ENCODE data around the gene PEDS1. TPM values are rescaled to one million over a fixed set of nuclear protein-coding genes. Genes with fewer than 3 reads are reported as not detected.
"Not testable (repeated sequence)": the region's sequence is repeated elsewhere in the genome, so short reads cannot be mapped to it uniquely, and the experiment has no call there.

Gene PEDS1
- polyA plus RNA-seq, 4 donors: 22.8 to 28.7 (median 26.5) TPM

- no peak for DNase-seq (ENCODE audit: low read depth in 4 of 4, low spot score in 3 of 4)
Measured at GRCh38 chr20:50138120-50138478, 15.4 kb downstream of the PEDS1 start.

GRCh38 chr20:50137702-50138101 is 15.8 kb downstream of the PEDS1 start:
- not testable (repeated sequence) for DNase-seq (ENCODE audit: low read depth in 4 of 4, low spot score in 3 of 4)

- no peak for DNase-seq (ENCODE audit: low read depth in 4 of 4, low spot score in 3 of 4)
Measured at GRCh38 chr20:50136822-50137599, 16.5 kb downstream of the PEDS1 start.

GRCh38 chr20:50135157-50135556 is 18.4 kb downstream of the PEDS1 start:
- not testable (repeated sequence) for DNase-seq (ENCODE audit: low read depth in 4 of 4, low spot score in 3 of 4)

GRCh38 chr20:50133474-50134217 is 19.9 kb downstream of the PEDS1 start:
- DNase-seq (ENCODE audit: low read depth in 4 of 4, low spot score in 3 of 4): no peak

- DNase-seq (ENCODE audit: low read depth in 4 of 4, low spot score in 3 of 4): no peak
Measured at GRCh38 chr20:50133041-50133440, 20.5 kb downstream of the PEDS1 start.

GRCh38 chr20:50130995-50131394 is 22.5 kb downstream of the PEDS1 start:
- DNase-seq (ENCODE audit: low read depth in 4 of 4, low spot score in 3 of 4): no peak

GRCh38 chr20:50130356-50130723 is 23.2 kb downstream of the PEDS1 start:
- no peak for DNase-seq (ENCODE audit: low read depth in 4 of 4, low spot score in 3 of 4)

- DNase-seq (ENCODE audit: low read depth in 4 of 4, low spot score in 3 of 4): no peak
Measured at GRCh38 chr20:50129662-50130355, 23.7 kb downstream of the PEDS1 start.

GRCh38 chr20:50128520-50128905 is 25.0 kb downstream of the PEDS1 start:
- DNase-seq (ENCODE audit: low read depth in 4 of 4, low spot score in 3 of 4): no peak

GRCh38 chr20:50127587-50128519 is 25.7 kb downstream of the PEDS1 start:
- DNase-seq (ENCODE audit: low read depth in 4 of 4, low spot score in 3 of 4): no peak

GRCh38 chr20:50126662-50127061 is 26.9 kb downstream of the PEDS1 start:
- DNase-seq (ENCODE audit: low read depth in 4 of 4, low spot score in 3 of 4): no peak

- no peak for DNase-seq (ENCODE audit: low read depth in 4 of 4, low spot score in 3 of 4)
Measured at GRCh38 chr20:50125279-50125678, 28.2 kb downstream of the PEDS1 start.

GRCh38 chr20:50124496-50124895 is 29.0 kb downstream of the PEDS1 start:
- DNase-seq (ENCODE audit: low read depth in 4 of 4, low spot score in 3 of 4): no peak

GRCh38 chr20:50123418-50123817 is 30.1 kb downstream of the PEDS1 start:
- DNase-seq (ENCODE audit: low read depth in 4 of 4, low spot score in 3 of 4): no peak

GRCh38 chr20:50122763-50123162 is 30.8 kb downstream of the PEDS1 start:
- no peak for DNase-seq (ENCODE audit: low read depth in 4 of 4, low spot score in 3 of 4)

GRCh38 chr20:50121858-50122271 is 31.7 kb downstream of the PEDS1 start:
- no peak for DNase-seq (ENCODE audit: low read depth in 4 of 4, low spot score in 3 of 4)

- no peak for DNase-seq (ENCODE audit: low read depth in 4 of 4, low spot score in 3 of 4)
Measured at GRCh38 chr20:50120935-50121693, 32.4 kb downstream of the PEDS1 start.

- no peak for DNase-seq (ENCODE audit: low read depth in 4 of 4, low spot score in 3 of 4)
Measured at GRCh38 chr20:50118203-50118602, 35.3 kb downstream of the PEDS1 start.

Measured in right renal pelvis (tissue), 4 donors.